NCI-H82 treated with DMSO at 0.1 percent for 48 hours (cell line): ENCODE results near the gene CBL.

Experiments used
- DNase-seq: peaks from one replicate; lab custom pipeline; 2025; ENCODE audit not compliant: unreplicated experiment; lab: John Stamatoyannopoulos, UW

CBL gene

GRCh38 chr11:119266517-119267255 is 60.5 kb downstream of the CBL start:
- DNase-seq: no peak

- DNase-seq: no peak
Observed at GRCh38 chr11:119267645-119268044, 61.5 kb downstream of the CBL start.

DNA sequence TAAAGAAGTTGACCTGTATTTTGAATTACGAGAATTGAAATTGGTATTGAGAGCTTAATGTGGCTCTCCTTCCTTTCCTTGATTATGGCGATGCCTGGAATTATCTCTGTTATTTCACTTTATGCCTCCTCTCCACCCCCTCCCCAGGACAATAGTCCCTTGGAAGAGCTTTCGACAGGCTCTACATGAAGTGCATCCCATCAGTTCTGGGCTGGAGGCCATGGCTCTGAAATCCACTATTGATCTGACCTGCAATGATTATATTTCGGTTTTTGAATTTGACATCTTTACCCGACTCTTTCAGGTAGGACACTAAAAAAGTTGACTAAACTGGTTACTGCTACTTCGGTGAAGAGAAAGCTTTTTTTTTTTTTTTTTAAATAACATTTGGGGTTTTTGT is 67.6 kb downstream of the CBL start:
- DNase-seq: no peak

DNA sequence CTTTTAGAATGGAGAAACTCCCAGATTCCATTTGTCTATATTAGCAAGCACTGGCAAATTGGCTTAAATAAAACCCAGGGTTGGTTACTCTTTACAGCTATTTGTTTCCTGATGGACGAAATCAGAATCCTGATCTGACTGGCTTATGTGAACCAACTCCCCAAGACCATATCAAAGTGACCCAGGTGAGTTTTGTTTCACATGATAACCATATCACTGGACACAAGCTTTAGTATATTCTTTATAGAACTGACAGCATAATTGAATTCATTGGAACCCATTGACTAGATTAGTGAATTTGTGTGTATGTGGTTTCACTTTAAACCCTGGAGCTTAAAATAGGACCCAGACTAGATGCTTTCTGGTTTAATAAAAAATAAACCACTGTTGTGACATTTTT is 71.5 kb downstream of the CBL start:
- DNase-seq: no peak

- DNase-seq: no peak
Observed at GRCh38 chr11:119282495-119282894, 76.4 kb downstream of the CBL start.

- DNase-seq: peak; percentile 4
Observed at GRCh38 chr11:119284344-119285157, 78.4 kb downstream of the CBL start.

DNA sequence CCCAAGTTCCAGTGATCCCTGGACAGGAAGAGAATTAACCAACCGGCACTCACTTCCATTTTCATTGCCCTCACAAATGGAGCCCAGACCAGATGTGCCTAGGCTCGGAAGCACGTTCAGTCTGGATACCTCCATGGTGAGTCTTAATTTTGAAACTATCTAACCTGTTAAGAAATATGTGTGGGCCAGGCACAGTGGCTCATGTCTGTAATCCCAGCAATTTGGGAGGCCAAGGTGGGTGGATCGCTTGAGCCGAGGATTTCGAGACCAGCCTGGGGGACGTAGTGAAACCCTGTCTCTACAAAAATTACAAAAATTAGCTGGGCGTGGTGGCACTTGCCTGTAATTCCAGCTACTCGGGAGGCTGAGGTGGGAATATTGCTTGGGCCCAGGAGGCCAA is 79.3 kb downstream of the CBL start:
- DNase-seq: no peak

DNA sequence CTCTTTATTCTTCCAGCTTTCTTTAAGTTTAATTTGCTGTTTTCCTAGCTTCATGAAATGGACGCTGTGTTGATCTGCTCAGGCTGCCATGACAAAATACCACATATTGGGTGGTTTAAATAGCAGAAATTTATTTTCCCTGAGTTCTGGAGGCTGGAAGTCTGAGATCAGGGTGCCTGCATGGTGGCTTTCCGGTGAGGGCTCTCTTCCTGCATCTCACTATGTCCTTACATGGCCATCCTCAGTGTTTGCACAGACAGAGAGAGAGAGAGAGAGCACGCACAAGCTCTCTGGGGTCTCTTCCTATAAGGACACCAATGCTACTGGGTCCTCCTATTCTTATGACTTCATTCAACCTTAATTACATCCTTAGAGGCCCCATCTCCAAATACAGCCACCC is 82.1 kb downstream of the CBL start:
- no peak for DNase-seq

- no peak for DNase-seq
Observed at GRCh38 chr11:119290894-119291497, 84.9 kb downstream of the CBL start.

DNA sequence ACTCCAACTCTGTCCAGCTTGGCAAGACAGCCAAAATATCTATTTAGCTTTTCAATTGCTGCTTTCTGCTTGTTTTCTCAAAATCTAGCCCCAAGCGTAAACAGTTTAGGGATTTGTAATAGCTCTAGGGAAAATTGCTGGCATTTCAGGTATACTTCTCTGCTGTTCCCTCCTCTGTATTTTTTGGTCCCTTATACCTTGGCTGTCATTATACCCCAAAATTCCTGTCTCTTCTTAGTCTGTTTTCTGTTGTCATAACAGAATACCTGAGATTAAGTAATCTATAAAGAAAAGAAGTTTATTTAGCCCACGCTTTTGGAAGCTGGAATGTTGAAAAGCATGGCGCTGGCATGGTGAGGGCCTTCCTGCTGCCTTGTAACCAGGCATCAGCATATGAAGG is 87.3 kb downstream of the CBL start:
- no peak for DNase-seq

DNA sequence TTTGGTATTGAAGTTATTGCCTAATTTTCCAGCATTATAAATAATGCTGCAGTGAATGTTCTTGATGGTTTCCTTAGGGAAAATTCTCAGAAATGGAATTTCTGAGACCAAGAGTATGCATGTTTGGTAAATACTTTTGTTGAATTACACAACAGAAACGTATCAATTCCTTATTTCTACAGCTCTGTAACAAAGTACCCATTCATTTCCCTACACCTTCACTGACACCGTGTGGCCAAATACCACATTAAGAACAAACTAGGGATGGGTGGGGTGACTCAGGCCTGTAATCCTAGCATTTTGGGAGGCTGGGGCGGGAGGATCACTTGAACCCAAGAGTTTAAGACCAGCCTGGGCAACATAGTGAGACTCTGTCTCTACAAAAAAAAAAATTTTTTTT is 89.0 kb downstream of the CBL start:
- DNase-seq: no peak

- no peak for DNase-seq
Observed at GRCh38 chr11:119297938-119298337, 91.8 kb downstream of the CBL start.

DNA sequence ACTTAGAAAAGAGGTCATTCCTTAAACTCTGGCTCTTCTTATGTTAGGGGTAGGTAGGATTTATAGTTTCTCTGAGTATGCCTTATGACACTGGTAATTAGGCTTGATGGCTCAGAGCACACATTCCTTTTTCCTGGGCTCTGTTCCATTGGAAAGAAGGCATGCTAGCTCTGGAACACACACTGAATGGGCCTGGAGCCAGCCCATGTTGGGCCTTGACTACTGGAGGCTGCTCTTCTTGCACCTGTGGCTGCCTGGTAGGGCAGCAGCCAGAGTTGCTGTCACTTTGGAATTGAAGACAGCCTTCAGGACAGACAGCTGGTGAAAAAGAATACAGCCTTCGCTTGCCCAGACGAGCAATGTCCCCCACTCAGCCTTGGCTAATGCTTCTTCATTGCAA is 92.6 kb downstream of the CBL start:
- no peak for DNase-seq

DNA sequence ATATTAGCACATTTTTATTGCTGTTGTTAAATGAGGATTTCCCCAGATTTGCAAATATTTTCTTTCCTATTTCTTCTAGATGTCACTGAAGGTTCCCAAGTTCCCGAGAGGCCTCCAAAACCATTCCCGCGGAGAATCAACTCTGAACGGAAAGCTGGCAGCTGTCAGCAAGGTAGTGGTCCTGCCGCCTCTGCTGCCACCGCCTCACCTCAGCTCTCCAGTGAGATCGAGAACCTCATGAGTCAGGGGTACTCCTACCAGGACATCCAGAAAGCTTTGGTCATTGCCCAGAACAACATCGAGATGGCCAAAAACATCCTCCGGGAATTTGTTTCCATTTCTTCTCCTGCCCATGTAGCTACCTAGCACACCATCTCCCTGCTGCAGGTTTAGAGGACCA is 93.3 kb downstream of the CBL start:
- no peak for DNase-seq

GRCh38 chr11:119300198-119300964 is 94.2 kb downstream of the CBL start:
- no peak for DNase-seq

DNA sequence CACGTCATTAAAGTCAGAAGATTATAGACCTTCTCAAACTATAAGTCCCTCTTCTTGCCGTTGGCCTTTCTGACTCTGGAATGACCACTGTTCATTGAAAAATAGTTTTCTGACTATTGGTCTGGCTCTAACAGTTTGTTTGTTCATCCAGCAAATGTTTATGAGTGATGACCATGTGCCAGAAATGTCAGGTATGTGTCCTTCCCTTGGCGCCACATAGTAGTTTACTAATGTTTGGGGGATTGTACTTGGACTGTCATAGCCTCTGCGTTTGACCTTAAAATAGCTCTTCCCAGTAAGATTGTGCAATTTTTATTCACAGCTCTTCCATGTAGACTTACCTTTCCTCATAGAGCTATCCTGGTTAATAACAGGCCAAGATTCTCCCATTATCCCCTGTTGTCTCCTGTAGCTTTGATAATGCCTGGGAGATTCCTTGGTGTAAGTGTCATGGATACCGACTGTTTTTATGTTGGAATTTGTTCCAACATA is 97.1 kb downstream of the CBL start:
- no peak for DNase-seq

- no peak for DNase-seq
Observed at GRCh38 chr11:119305556-119306372, 99.6 kb downstream of the CBL start.

- no peak for DNase-seq
Observed at GRCh38 chr11:119306373-119306890, 100.3 kb downstream of the CBL start.

DNA sequence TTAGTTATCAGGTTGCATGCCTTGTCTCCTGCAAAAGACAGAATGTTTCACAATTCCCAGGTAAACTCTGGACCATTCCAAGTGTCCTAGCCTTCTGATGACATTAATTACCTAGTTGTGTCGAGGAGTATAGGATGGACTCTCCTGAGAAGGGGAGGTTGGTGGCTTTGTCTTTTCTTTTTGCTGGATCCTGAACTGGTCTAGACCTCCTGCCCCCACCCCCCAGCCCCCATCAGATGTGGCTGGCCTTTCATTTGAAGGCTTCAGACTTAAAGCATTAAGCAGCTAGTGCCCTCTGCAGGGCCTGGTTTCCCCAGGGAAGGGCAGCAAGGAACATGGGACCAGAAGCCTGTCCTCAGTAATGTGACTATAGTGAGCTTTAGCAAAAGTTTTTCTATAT is 101.1 kb downstream of the CBL start:
- DNase-seq: no peak

GRCh38 chr11:119307974-119308373 is 101.8 kb downstream of the CBL start:
- DNase-seq: no peak
